Thymus (tissue), 11 donors: ENCODE measurements around the gene MS4A13. TPM values are rescaled to one million over a fixed set of nuclear protein-coding genes. Genes with fewer than 3 reads are reported as not detected.
"Not testable (repeated sequence)": the region's sequence is repeated elsewhere in the genome, so short reads cannot be mapped to it uniquely, and the experiment has no call there.

ENCODE experiments used
- DNase-seq, 9 donors: peaks; one replicate each; pipeline ENCODE4 v3.0.0-alpha.2; 2013; ENCODE audit warnings: low spot score in 9 of 9, low read depth in 6 of 9, missing footprints in 1 of 9
- H3K27ac ChIP-seq, 2 donors: one replicate each; pipeline ENCODE4 v1.5.1; 2013; ENCODE audit warnings: control low read depth in 1 of 2, low read depth in 1 of 2, low read length in 1 of 2, mild to moderate bottlenecking in 1 of 2, moderate library complexity in 1 of 2
- H3K27me3 ChIP-seq, 2 donors: one replicate each; pipeline ENCODE4 v1.5.1; 2013; ENCODE audit warnings: low read length in 1 of 2; ENCODE audit not compliant: control insufficient read depth in 2 of 2, insufficient read depth in 1 of 2
- H3K36me3 ChIP-seq, 2 donors: one replicate each; pipeline ENCODE4 v1.5.1; 2013; ENCODE audit warnings: low read length in 1 of 2, mild to moderate bottlenecking in 1 of 2, moderate library complexity in 1 of 2; ENCODE audit not compliant: control insufficient read depth in 2 of 2, insufficient read depth in 2 of 2
- H3K4me1 ChIP-seq, 2 donors: one replicate each; pipeline ENCODE4 v1.5.1; 2013; ENCODE audit warnings: low read length in 2 of 2; ENCODE audit not compliant: control insufficient read depth in 2 of 2, insufficient read depth in 2 of 2
- H3K4me3 ChIP-seq, 2 donors: one replicate each; pipeline ENCODE4 v1.5.1; 2013; ENCODE audit warnings: low read length in 2 of 2, control low read depth in 1 of 2, mild to moderate bottlenecking in 1 of 2
- H3K9me3 ChIP-seq, 2 donors: one replicate each; pipeline ENCODE4 v1.5.1; 2013; ENCODE audit warnings: low read length in 1 of 2, mild to moderate bottlenecking in 1 of 2; ENCODE audit not compliant: control insufficient read depth in 2 of 2, insufficient read depth in 1 of 2
- WGBS: extraction: QIAGEN DNeasy Blood & Tissue Kit; methylation state at CpG from one replicate; pipeline ENCODE4 v1.1.7; 2013; 5-methylcytosine and 5-hydroxymethylcytosine counted together
- polyA plus RNA-seq: library from polyadenylated mRNA; stranded (reverse); fragments of 200-250 nt; gene quantifications from one replicate; pipeline ENCODE4 v1.2.3, GENCODE V29; 2013
- total RNA-seq: library from RNA; stranded (reverse); fragments of 120-200 nt; gene quantifications from one replicate; pipeline ENCODE4 v1.2.4, GENCODE V29; 2013
- donor health status: healthy.

The MS4A13 gene
- total and polyA plus RNA-seq, 2 donors = not detected

- no peak for DNase-seq
- Histone ChIP-seq H3K9me3 (no peaks in the 10 kb centered on the region), H3K27ac (no peak overlapping the region), H3K27me3 (no peaks in the 10 kb centered on the region), H3K4me3 (no peak overlapping the region), H3K36me3 (no peaks in the 10 kb centered on the region), H3K4me1 (no peaks in the 10 kb centered on the region)
- 21% methylated on average over 4 of the region's 4 CpGs for WGBS
Measured at GRCh38 chr11:60498853-60499252, 16.3 kb upstream of the MS4A13 start.

GRCh38 chr11:60500276-60500910, 14.8 kb upstream of the MS4A13 start:
- no peaks in the 10 kb centered on the region for H3K4me1 ChIP-seq
- H3K9me3 ChIP-seq = no peaks in the 10 kb centered on the region
- no peak overlapping the region for H3K27ac ChIP-seq
- H3K4me3 ChIP-seq = no peak overlapping the region
- 97% methylated on average over 3 of the region's 3 CpGs for WGBS
- H3K36me3 ChIP-seq = no peaks in the 10 kb centered on the region
- no peak for DNase-seq
- no peaks in the 10 kb centered on the region for H3K27me3 ChIP-seq

GRCh38 chr11:60502221-60502775, 12.9 kb upstream of the MS4A13 start:
- no peak overlapping the region for H3K4me3 ChIP-seq
- H3K4me1 ChIP-seq = no peaks in the 10 kb centered on the region
- DNase-seq = no peak
- no peaks in the 10 kb centered on the region for H3K27me3 ChIP-seq
- H3K9me3 ChIP-seq = no peaks in the 10 kb centered on the region
- H3K27ac ChIP-seq = no peak overlapping the region
- WGBS = 88% methylated on average over 3 of the region's 3 CpGs
- H3K36me3 ChIP-seq = no peaks in the 10 kb centered on the region

GRCh38 chr11:60504219-60504905, 10.8 kb upstream of the MS4A13 start:
- Histone ChIP-seq H3K27ac (no peak overlapping the region), H3K4me1 (no peaks in the 10 kb centered on the region), H3K9me3 (no peaks in the 10 kb centered on the region), H3K36me3 (no peaks in the 10 kb centered on the region), H3K4me3 (no peak overlapping the region), H3K27me3 (no peaks in the 10 kb centered on the region)
- WGBS = 77% methylated on average over 3 of the region's 3 CpGs
- no peak for DNase-seq

- not testable (repeated sequence) for H3K4me3 ChIP-seq, H3K4me1 ChIP-seq, H3K27me3 ChIP-seq, H3K9me3 ChIP-seq, DNase-seq, H3K27ac ChIP-seq, H3K36me3 ChIP-seq
- WGBS = 85% methylated on average over 15 of the region's 15 CpGs
Measured at GRCh38 chr11:60509609-60510008, 5.6 kb upstream of the MS4A13 start.

- 96% methylated on average over 28 of the region's 28 CpGs for WGBS
- H3K4me1 ChIP-seq, DNase-seq, H3K27me3 ChIP-seq, H3K36me3 ChIP-seq, H3K9me3 ChIP-seq, H3K4me3 ChIP-seq, H3K27ac ChIP-seq: not testable (repeated sequence)
Measured at GRCh38 chr11:60510209-60510608, 5.0 kb upstream of the MS4A13 start.

GRCh38 chr11:60511393-60511792, 3.8 kb upstream of the MS4A13 start:
- 76% methylated on average over 6 of the region's 6 CpGs for WGBS
- H3K27me3 ChIP-seq = no peaks in the 10 kb centered on the region
- DNase-seq = no peak
- no peak overlapping the region for H3K4me3 ChIP-seq
- H3K9me3 ChIP-seq = no peaks in the 10 kb centered on the region
- no peaks in the 10 kb centered on the region for H3K36me3 ChIP-seq
- H3K27ac ChIP-seq = no peak overlapping the region
- no peaks in the 10 kb centered on the region for H3K4me1 ChIP-seq

GRCh38 chr11:60512651-60513225, 2.5 kb upstream of the MS4A13 start:
- Histone ChIP-seq H3K9me3 (no peaks in the 10 kb centered on the region), H3K4me1 (no peaks in the 10 kb centered on the region), H3K27ac (no peak overlapping the region), H3K36me3 (no peaks in the 10 kb centered on the region), H3K4me3 (no peak overlapping the region), H3K27me3 (no peaks in the 10 kb centered on the region)
- 91% methylated on average over 3 of the region's 3 CpGs for WGBS
- DNase-seq = no peak
